ENCODE results near the gene FARS2.
"Not testable (repeated sequence)": the region's sequence is repeated elsewhere in the genome, so short reads cannot be mapped to it uniquely, and the experiment has no call there.

FARS2 gene

DNA sequence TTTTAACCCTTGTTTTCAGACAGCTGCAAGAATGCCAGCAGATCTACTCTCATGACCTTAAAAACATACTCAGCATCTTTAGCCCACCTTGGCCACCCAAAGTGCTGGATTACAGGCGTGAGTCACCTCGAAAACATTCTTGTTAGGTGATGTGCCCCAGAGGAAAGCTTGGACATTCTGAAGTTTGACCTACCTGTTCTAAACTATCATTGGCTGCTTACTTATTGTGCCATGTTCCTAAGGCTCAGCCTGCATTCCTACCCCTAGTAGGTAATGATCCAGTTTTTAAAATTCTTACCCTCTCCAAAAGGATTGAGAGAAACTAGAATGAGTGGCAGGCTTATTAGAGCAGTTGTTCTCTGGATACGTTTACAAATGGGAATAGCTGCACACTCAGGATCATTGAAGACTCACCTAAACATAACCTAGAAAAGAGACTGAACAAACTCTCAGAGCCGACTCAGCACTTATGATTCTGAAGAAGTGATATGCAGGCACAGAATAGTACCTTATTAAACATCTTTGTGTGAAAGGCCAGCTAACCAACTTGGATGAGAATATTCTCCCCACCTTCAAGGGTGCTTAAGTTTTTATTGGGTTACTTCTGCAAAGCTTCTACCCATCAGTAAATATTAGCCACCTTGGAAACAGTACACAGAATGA is 383.3 kb downstream of the FARS2 start:
- no peak for DNase-seq (ENCODE audit: low read depth)

DNA sequence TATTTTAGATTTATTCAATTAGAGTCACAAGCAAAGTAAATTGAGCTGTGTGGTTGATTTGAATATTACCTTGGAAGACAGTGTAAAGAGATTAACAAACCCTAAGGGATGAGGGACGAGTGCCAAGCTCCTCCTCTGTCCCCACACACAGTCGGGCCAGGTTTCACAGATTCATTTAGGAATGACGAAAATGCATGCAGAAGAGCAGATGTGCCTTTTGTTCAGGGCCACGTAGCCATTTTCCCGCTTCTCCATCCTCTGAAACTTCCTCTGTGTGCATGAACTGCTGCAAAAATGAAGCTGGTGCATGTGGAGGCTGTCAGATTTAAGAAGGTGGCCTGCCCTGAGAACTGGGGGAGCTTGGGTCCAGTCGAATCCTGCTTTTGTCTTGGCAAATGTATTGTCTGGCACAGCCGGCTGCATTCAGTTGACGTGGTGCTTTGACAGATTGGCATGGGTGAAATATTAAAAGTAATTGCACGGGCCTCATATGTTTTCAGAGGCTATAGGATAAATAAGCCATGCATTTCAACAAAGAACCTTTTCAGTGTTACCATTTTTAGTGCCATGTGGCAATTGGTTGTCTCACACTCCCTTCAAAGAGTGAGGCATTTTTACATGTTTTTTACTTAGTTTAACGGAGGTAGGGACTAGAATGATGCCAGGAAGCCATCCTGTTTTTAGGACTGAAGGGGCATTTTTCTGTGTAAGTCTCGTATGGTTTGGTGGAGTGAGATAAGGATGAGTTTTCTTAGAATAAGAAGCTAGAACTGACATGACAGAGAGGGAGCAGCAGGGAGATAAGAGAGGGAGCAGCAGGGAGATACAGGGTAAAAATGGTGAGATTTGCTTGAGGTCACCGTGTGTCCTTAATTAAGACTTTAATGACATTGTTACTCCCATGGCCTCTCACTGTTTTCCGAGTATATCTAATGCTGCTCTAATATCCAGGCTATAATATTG is 384.3 kb downstream of the FARS2 start:
- no peak overlapping the region for H3K4me3 ChIP-seq (ENCODE audit: low read depth, low read length)
- no peak for DNase-seq (ENCODE audit: low read depth)
- TF ChIP-seq, protein P1, sequence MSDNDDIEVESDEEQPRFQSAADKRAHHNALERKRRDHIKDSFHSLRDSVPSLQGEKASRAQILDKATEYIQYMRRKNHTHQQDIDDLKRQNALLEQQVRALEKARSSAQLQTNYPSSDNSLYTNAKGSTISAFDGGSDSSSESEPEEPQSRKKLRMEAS (IDR thresholded peaks at IDR 0.05; ENCODE audit: low read depth, low read length), result no peak
- TF ChIP-seq, protein P2, sequence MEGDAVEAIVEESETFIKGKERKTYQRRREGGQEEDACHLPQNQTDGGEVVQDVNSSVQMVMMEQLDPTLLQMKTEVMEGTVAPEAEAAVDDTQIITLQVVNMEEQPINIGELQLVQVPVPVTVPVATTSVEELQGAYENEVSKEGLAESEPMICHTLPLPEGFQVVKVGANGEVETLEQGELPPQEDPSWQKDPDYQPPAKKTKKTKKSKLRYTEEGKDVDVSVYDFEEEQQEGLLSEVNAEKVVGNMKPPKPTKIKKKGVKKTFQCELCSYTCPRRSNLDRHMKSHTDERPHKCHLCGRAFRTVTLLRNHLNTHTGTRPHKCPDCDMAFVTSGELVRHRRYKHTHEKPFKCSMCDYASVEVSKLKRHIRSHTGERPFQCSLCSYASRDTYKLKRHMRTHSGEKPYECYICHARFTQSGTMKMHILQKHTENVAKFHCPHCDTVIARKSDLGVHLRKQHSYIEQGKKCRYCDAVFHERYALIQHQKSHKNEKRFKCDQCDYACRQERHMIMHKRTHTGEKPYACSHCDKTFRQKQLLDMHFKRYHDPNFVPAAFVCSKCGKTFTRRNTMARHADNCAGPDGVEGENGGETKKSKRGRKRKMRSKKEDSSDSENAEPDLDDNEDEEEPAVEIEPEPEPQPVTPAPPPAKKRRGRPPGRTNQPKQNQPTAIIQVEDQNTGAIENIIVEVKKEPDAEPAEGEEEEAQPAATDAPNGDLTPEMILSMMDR (IDR thresholded peaks at IDR 0.05; ENCODE audit: low read depth, low read length), result no peak
- no peak for TF ChIP-seq MYC (IDR thresholded peaks at IDR 0.05; ENCODE audit: low read depth, low read length)
- TF ChIP-seq POLR2A (IDR thresholded peaks at IDR 0.05; ENCODE audit: extremely low read depth, insufficient read length), result no peak

More for the DNA sequence above, 383.3 kb downstream of the FARS2 start:
- TF ChIP-seq, protein P2 (IDR thresholded peaks at IDR 0.05; ENCODE audit: low read depth, low read length), result no peak
- no peak for TF ChIP-seq POLR2A (IDR thresholded peaks at IDR 0.05; ENCODE audit: extremely low read depth, insufficient read length)
- TF ChIP-seq MYC (IDR thresholded peaks at IDR 0.05; ENCODE audit: low read depth, low read length), result no peak
- TF ChIP-seq, protein P1 (IDR thresholded peaks at IDR 0.05; ENCODE audit: low read depth, low read length), result no peak
- H3K4me3 ChIP-seq (ENCODE audit: low read depth, low read length), result no peak overlapping the region

DNA sequence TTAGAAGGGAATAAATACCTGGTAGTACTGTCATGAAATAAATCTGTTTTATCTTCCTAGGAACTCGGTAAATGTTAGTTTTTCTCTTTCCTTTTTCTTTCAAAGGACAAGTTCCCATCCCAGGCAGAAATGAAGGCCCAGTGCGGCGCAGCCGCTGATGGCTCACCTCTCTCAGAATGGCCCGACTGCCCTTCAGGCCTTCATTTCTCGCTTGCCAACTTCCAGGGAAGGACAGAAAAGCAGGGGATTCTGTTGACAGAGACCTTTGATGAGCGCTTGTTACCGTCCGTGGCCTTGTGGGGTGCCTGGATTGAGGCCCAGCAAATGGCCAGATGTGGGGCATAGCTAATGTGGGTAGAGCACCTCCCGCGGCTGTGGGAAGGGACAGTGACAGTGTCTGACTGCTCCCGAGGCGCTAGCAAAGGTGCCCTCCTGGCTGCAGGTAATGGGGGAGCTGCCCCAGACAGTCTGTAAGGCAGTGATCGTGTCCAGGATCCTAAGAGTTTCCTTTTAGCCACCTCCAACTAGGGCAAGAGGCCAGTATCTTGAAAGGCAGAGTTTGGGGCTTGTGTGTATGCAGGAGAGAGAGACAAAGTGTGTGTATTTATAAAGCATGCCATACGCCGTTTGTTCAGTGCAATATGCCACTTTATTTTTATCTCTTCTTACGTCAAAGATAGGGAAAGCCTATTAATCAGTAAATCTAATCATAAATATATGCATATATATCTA is 391.3 kb downstream of the FARS2 start:
- TF ChIP-seq POLR2A (IDR thresholded peaks at IDR 0.05; ENCODE audit: extremely low read depth, insufficient read length) (no peak), MYC (IDR thresholded peaks at IDR 0.05; ENCODE audit: low read depth, low read length) (no peak)
- TF ChIP-seq, protein P1 (IDR thresholded peaks at IDR 0.05; ENCODE audit: low read depth, low read length), result no peak
- TF ChIP-seq, protein P2 (IDR thresholded peaks at IDR 0.05; ENCODE audit: low read depth, low read length), result no peak
- H3K4me3 ChIP-seq (ENCODE audit: low read depth, low read length), result no peak overlapping the region
- no peak for DNase-seq (ENCODE audit: low read depth)

DNA sequence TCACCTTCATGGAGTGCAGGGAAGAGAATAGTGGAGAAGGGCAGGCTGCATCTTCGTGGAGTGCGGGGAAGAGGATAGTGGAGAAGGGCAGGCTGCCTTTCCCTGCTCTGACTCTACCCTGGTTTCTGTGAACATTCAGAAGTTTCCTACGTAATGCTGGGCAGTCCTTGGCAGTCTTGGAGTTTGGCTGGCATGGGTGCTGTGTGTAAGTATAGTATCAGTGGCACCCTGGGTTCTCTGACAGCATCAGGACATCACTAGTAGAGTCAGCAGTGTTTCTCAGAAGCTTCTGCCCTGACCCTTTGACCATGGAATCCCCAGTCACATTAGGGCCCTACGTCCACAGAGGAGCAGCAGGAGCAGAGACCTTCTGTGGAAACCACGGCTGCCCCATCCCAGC is 392.5 kb downstream of the FARS2 start:
- H3K4me3 ChIP-seq (ENCODE audit: low read depth, low read length), result no peak overlapping the region
- no peak for DNase-seq (ENCODE audit: low read depth)
- TF ChIP-seq MYC (IDR thresholded peaks at IDR 0.05; ENCODE audit: low read depth, low read length), result no peak
- TF ChIP-seq, protein P1 (IDR thresholded peaks at IDR 0.05; ENCODE audit: low read depth, low read length), result no peak
- TF ChIP-seq, protein P2 (IDR thresholded peaks at IDR 0.05; ENCODE audit: low read depth, low read length), result no peak
- no peak for TF ChIP-seq POLR2A (IDR thresholded peaks at IDR 0.05; ENCODE audit: extremely low read depth, insufficient read length)

DNA sequence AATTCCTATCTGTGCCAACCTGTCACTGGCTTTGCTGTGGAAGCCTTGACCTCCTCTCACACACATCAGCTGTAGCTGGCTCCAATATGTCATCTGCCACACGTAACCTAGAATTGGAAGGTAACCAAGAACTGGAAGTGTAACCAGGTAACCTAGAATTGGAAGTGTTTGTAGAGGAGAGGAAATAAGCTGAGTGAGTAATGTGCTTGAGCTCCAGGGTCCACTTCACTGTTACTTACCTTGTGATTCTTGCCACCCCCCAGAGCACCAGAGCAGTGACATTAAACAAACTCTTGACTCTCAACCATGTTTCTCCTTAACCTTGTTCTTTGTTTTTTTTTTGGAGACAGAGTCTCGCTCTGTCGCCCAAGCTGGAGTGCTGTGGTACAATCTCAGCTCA is 394.9 kb downstream of the FARS2 start:
- no peak overlapping the region for H3K4me3 ChIP-seq (ENCODE audit: low read depth, low read length)
- TF ChIP-seq, protein P2 (IDR thresholded peaks at IDR 0.05; ENCODE audit: low read depth, low read length), result no peak
- TF ChIP-seq, protein P1 (IDR thresholded peaks at IDR 0.05; ENCODE audit: low read depth, low read length), result no peak
- DNase-seq (ENCODE audit: low read depth), result no peak

DNA sequence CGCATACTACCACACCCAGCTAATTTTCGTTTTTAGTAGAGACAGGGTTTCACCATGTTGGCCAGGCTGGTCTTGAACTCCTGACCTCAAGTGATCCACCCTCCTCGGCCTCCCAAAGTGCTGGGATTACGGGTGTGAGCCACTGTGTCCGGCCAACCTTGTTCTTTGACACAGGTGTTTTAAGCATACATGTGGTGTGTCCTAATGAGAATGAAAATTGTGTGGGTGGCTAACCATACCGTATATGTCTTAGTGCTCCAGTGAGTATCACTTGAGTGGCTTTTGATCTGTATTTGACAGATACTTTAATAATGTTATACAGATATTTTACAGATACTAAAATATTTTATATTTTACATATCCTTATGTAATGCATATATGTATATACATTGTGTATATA is 395.4 kb downstream of the FARS2 start:
- DNase-seq (ENCODE audit: low read depth), result not testable (repeated sequence)

More for the DNA sequence above, 395.4 kb downstream of the FARS2 start:
- not testable (repeated sequence) for H3K4me3 ChIP-seq (ENCODE audit: low read depth, low read length)

Measured in NB4 (cell line).